WTC11 (cell line): ENCODE data around the gene AADACL2. TPM values are rescaled to one million over a fixed set of nuclear protein-coding genes. Genes with fewer than 3 reads are reported as not detected.

Experiments used
- ATAC-seq: fragments of 200-7000 bp; cut with Tn5 transposase; 2 replicates; pipeline ENCODE4 v1.10.0; 2021; ENCODE audit warnings: mild to moderate bottlenecking, moderate library complexity
- CTCF ChIA-PET: fragments of 300-600 bp; sonication (Branson Sonifier 250); formaldehyde crosslinking; loops from one replicate; lab custom pipeline; 2021; ENCODE audit warnings: antibody characterized with exemption; lab: Charles Lee
- POLR2A ChIA-PET: fragments of 350-600 bp; sonication (Branson Sonifier 250); formaldehyde crosslinking; loops from one replicate; lab custom pipeline; 2021; ENCODE audit warnings: antibody characterized with exemption; lab: Charles Lee
- DNase-seq: peaks from one replicate; pipeline ENCODE4 v3.0.0; 2021; ENCODE audit warnings: low spot score
- H3K27ac Mint-ChIP-seq: 2 replicates; pipeline ENCODE4 v1.8.0; 2021; ENCODE audit warnings: mixed read lengths
- H3K27me3 Mint-ChIP-seq: 2 replicates; pipeline ENCODE4 v1.8.0; 2021; ENCODE audit warnings: low read depth, mild to moderate bottlenecking, moderate library complexity, mixed read lengths
- H3K36me3 Mint-ChIP-seq: 2 replicates; pipeline ENCODE4 v1.8.0; 2021; ENCODE audit warnings: mixed read lengths
- H3K4me1 Mint-ChIP-seq: 2 replicates; pipeline ENCODE4 v1.8.0; 2022; ENCODE audit warnings: mixed read lengths
- H3K4me3 Mint-ChIP-seq: 2 replicates; pipeline ENCODE4 v1.8.0; 2021; ENCODE audit warnings: mild to moderate bottlenecking, moderate library complexity, mixed read lengths
- H3K9me3 Mint-ChIP-seq: 2 replicates; pipeline ENCODE4 v1.8.0; 2021; ENCODE audit warnings: mixed read lengths
- ATF1 ChIP-seq: sonication (generic); formaldehyde crosslinking; IDR thresholded peaks from 2 replicates; pipeline ENCODE4 v1.8.1; 2023; ENCODE audit warnings: mild to moderate bottlenecking, moderate library complexity, missing genetic modification reagents
- E2F5 ChIP-seq: sonication (generic); formaldehyde crosslinking; IDR thresholded peaks from 2 replicates; pipeline ENCODE4 v1.8.1; 2022; ENCODE audit warnings: mild to moderate bottlenecking, moderate library complexity, missing genetic modification reagents
- ERG ChIP-seq: fragments of 250-450 bp; sonication (Bioruptor Pico); IDR thresholded peaks from 2 replicates; pipeline ENCODE4 v1.8.0; 2021; ENCODE audit warnings: mild to moderate bottlenecking
- ESRRA ChIP-seq: sonication (generic); formaldehyde crosslinking; IDR thresholded peaks from 2 replicates; pipeline ENCODE4 v1.8.1; 2022; ENCODE audit warnings: mild to moderate bottlenecking, missing genetic modification reagents, borderline replicate concordance
- FOXP1 ChIP-seq: sonication (generic); formaldehyde crosslinking; IDR thresholded peaks from 2 replicates; pipeline ENCODE4 v1.8.0; 2022; ENCODE audit warnings: missing genetic modification reagents, mild to moderate bottlenecking, moderate library complexity, borderline replicate concordance
- GTF2I ChIP-seq: fragments of 250-450 bp; sonication (Bioruptor Pico); conservative IDR thresholded peaks from 2 replicates; pipeline ENCODE4 v1.4.0; 2021; ENCODE audit warnings: mild to moderate bottlenecking
- HMGXB4 ChIP-seq: sonication (generic); formaldehyde crosslinking; IDR thresholded peaks from 2 replicates; pipeline ENCODE4 v1.8.1; 2023; ENCODE audit warnings: mild to moderate bottlenecking, moderate library complexity, missing genetic modification reagents
- KAT7 ChIP-seq: sonication (generic); formaldehyde crosslinking; IDR thresholded peaks from 2 replicates; pipeline ENCODE4 v1.8.1; 2023; ENCODE audit warnings: missing genetic modification reagents, mild to moderate bottlenecking, borderline replicate concordance
- NFYB ChIP-seq: sonication (generic); formaldehyde crosslinking; conservative IDR thresholded peaks from 2 replicates; pipeline ENCODE4 v1.8.0; 2022; ENCODE audit warnings: low read depth, missing genetic modification reagents
- NR3C1 ChIP-seq: sonication (generic); formaldehyde crosslinking; conservative IDR thresholded peaks from 2 replicates; pipeline ENCODE4 v1.8.1; 2023; ENCODE audit warnings: low read depth, mild to moderate bottlenecking, missing genetic modification reagents
- OVOL2 ChIP-seq: fragments of 250-450 bp; sonication (Bioruptor Pico); IDR thresholded peaks from 2 replicates; pipeline ENCODE4 v1.9.0; 2021; ENCODE audit warnings: mild to moderate bottlenecking, borderline replicate concordance
- PREB ChIP-seq: sonication (generic); formaldehyde crosslinking; IDR thresholded peaks from 2 replicates; pipeline ENCODE4 v1.8.1; 2022; ENCODE audit warnings: mild to moderate bottlenecking, missing genetic modification reagents, moderate library complexity, borderline replicate concordance
- TEAD4 ChIP-seq: sonication (generic); formaldehyde crosslinking; IDR thresholded peaks from 2 replicates; pipeline ENCODE4 v1.8.0; 2022; ENCODE audit warnings: mild to moderate bottlenecking, missing genetic modification reagents
- USF1 ChIP-seq: sonication (generic); formaldehyde crosslinking; IDR thresholded peaks from 2 replicates; pipeline ENCODE4 v1.8.0; 2022; ENCODE audit warnings: mild to moderate bottlenecking, missing genetic modification reagents
- USF2 ChIP-seq: sonication (generic); formaldehyde crosslinking; IDR thresholded peaks from 2 replicates; pipeline ENCODE4 v1.8.1; 2023; ENCODE audit warnings: mild to moderate bottlenecking, missing genetic modification reagents, moderate library complexity
- ZNF138 ChIP-seq: sonication (generic); formaldehyde crosslinking; conservative IDR thresholded peaks from 2 replicates; pipeline ENCODE4 v1.8.1; 2022; ENCODE audit warnings: mild to moderate bottlenecking, moderate library complexity, missing genetic modification reagents
- ZNF219 ChIP-seq: sonication (generic); formaldehyde crosslinking; IDR thresholded peaks from 2 replicates; pipeline ENCODE4 v1.8.0; 2023; ENCODE audit warnings: missing genetic modification reagents, mild to moderate bottlenecking, borderline replicate concordance
- total RNA-seq: library from RNA; stranded (reverse); gene quantifications from 3 replicates; pipeline ENCODE4 v1.2.3, GENCODE V29; 2021

AADACL2 gene
- total RNA-seq, 1 experiment from 2014 or later: not detected

- no peak for TF ChIP-seq E2F5 (CRISPR knock-in tag)
- TF ChIP-seq FOXP1 (CRISPR knock-in tag): no peak
- TF ChIP-seq ESRRA (CRISPR knock-in tag): no peak
Measured at GRCh38 chr3:151750181-151750580, 16.5 kb downstream of the AADACL2 start (continued).

GRCh38 chr3:151750678-151751077 lies 17.0 kb downstream of the AADACL2 start:
- no peaks in the 10 kb centered on the region for H3K27me3 Mint-ChIP-seq
- H3K36me3 Mint-ChIP-seq: peaks cover 7% of the 10 kb centered on the region

GRCh38 chr3:151751161-151751560 lies 17.4 kb downstream of the AADACL2 start:
- Mint-ChIP-seq H3K9me3 (peaks cover 16% of the 10 kb centered on the region), H3K36me3 (peaks cover 7% of the 10 kb centered on the region), H3K27me3 (no peaks in the 10 kb centered on the region), H3K4me1 (no peaks in the 10 kb centered on the region), H3K4me3 (no peak overlapping the region), H3K27ac (no peak overlapping the region)
- DNase-seq (no peak), ATAC-seq (no peak)
- ChIA-PET POLR2A (no interaction called here), CTCF (no interaction called here)
- TF ChIP-seq PREB (no peak), ERG (CRISPR knock-in tag) (no peak), GTF2I (CRISPR knock-in tag) (no peak), E2F5 (CRISPR knock-in tag) (no peak), ATF1 (CRISPR knock-in tag) (no peak), TEAD4 (CRISPR knock-in tag) (no peak), FOXP1 (CRISPR knock-in tag) (no peak), ZNF219 (CRISPR knock-in tag) (no peak), USF1 (CRISPR knock-in tag) (no peak), HMGXB4 (no peak)

More at GRCh38 chr3:151750678-151751077, 17.0 kb downstream of the AADACL2 start:
- no peak for DNase-seq
- Mint-ChIP-seq H3K27ac (no peak overlapping the region), H3K4me1 (no peaks in the 10 kb centered on the region)
- POLR2A ChIA-PET: no interaction called here
- no peak for TF ChIP-seq ERG (CRISPR knock-in tag)
- TF ChIP-seq OVOL2 (CRISPR knock-in tag): no peak
- TF ChIP-seq USF1 (CRISPR knock-in tag): no peak
- TF ChIP-seq NFYB (CRISPR knock-in tag): no peak
- TF ChIP-seq ZNF138 (CRISPR knock-in tag): no peak
- no peak for TF ChIP-seq USF2 (CRISPR knock-in tag)
- TF ChIP-seq NR3C1 (CRISPR knock-in tag): no peak
- TF ChIP-seq KAT7 (CRISPR knock-in tag): no peak
- TF ChIP-seq PREB: no peak
- TF ChIP-seq, all 79 proteins: peak for 0
- Mint-ChIP-seq H3K9me3 (peaks cover 16% of the 10 kb centered on the region), H3K4me3 (no peak overlapping the region)
- CTCF ChIA-PET: no interaction called here
- ATAC-seq: no peak
